Measurements from ENCODE around the gene RBSN.

Gene RBSN

DNA sequence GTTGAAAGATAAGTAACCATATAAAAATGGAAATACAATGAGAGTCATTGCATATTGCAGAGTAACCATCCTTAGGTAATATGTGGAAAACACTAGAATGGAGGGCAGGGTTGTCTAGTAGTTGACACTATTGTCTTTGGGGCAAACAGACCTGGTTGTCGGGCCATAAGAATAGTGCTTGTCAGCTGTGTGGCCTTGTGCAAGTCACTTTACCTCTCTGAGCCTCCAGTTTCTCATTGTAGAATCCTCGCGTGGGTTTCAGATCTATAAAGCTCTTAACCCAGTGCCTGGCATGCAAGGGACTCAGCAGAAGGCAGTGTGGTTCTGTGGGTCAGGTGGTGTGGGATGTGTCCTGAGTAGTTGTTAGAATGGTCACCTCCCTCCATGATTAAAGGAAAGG lies 65.8 kb downstream of the RBSN start:
- 100% methylated on average over 1 of the region's 3 CpGs for WGBS (ENCODE audit: insufficient coverage)
- DNase-seq: no peak
- no peak overlapping the region for H3K27ac ChIP-seq (ENCODE audit: insufficient read depth in 1 of 2, low read depth in 1 of 2, low read length in 2 of 2, poor library complexity in 1 of 2, severe bottlenecking in 2 of 2)
- ChIA-PET CTCF (interaction anchor here (0.6 to 1.6 kb wide), 2 partner anchors 38 to 107 kb away, joined by 3 to 4 read pairs; no protein-coding TSS in a partner anchor), POLR2A (no interaction called here)
- peaks cover 29 to 87% (median 69%) of the 10 kb centered on the region in 4 experiments for H3K36me3 ChIP-seq (ENCODE audit: control insufficient read depth in 4 of 4, insufficient read depth in 4 of 4, low read length in 3 of 4)
- H3K4me3 ChIP-seq (ENCODE audit: control insufficient read depth in 1 of 7, extremely low read depth in 1 of 7, insufficient read depth in 4 of 7, low read depth in 2 of 7, low read length in 6 of 7): no peak overlapping the region
- H3K4me1 ChIP-seq (ENCODE audit: control extremely low read depth in 1 of 4, control insufficient read depth in 4 of 4, insufficient read depth in 4 of 4, low read length in 3 of 4): no peaks in the 10 kb centered on the region
- no peaks in the 10 kb centered on the region for H3K27me3 ChIP-seq (replicated peaks in 2 of 5; ENCODE audit: control insufficient read depth in 4 of 5, insufficient read depth in 5 of 5, low read length in 4 of 5)
- no peaks in the 10 kb centered on the region for H3K9me3 ChIP-seq (ENCODE audit: control extremely low read depth in 1 of 5, control insufficient read depth in 4 of 5, insufficient read depth in 2 of 5, low read depth in 1 of 5, low read length in 4 of 5)

DNA sequence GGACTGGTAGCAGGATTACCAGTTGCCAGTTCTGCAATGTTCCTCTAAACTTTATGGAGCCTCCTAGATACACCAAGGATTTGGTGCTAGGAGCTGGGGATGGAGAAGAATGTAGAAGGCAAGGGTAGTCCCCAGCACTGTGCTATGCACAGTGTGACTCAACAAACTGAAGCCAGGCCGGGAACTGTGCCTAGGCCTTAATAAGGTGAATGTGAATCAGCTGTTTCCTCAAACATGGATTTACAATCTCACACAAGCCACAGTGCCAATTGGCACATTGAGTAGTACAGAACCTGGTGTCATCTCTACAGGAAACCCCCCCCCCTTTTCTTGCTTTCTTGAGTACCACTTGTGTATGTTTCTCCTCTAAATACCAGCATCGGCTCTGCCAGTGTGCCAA lies 66.3 kb downstream of the RBSN start:
- ChIA-PET CTCF (interaction anchor here (0.6 to 1.6 kb wide), 2 partner anchors 38 to 106 kb away, joined by 3 to 4 read pairs; no protein-coding TSS in a partner anchor), POLR2A (no interaction called here)
- 71% methylated on average over 1 of the region's 2 CpGs for WGBS (ENCODE audit: insufficient coverage)
- no peaks in the 10 kb centered on the region for H3K9me3 ChIP-seq (ENCODE audit: control extremely low read depth in 1 of 5, control insufficient read depth in 4 of 5, insufficient read depth in 2 of 5, low read depth in 1 of 5, low read length in 4 of 5)
- H3K36me3 ChIP-seq (ENCODE audit: control insufficient read depth in 4 of 4, insufficient read depth in 4 of 4, low read length in 3 of 4): peaks cover 29 to 85% (median 68%) of the 10 kb centered on the region in 4 experiments
- no peak for DNase-seq
- H3K27ac ChIP-seq (ENCODE audit: insufficient read depth in 1 of 2, low read depth in 1 of 2, low read length in 2 of 2, poor library complexity in 1 of 2, severe bottlenecking in 2 of 2): no peak overlapping the region
- no peak overlapping the region for H3K4me3 ChIP-seq (ENCODE audit: control insufficient read depth in 1 of 7, extremely low read depth in 1 of 7, insufficient read depth in 4 of 7, low read depth in 2 of 7, low read length in 6 of 7)
- no peaks in the 10 kb centered on the region for H3K4me1 ChIP-seq (ENCODE audit: control extremely low read depth in 1 of 4, control insufficient read depth in 4 of 4, insufficient read depth in 4 of 4, low read length in 3 of 4)
- H3K27me3 ChIP-seq (replicated peaks in 2 of 5; ENCODE audit: control insufficient read depth in 4 of 5, insufficient read depth in 5 of 5, low read length in 4 of 5): no peaks in the 10 kb centered on the region

DNA sequence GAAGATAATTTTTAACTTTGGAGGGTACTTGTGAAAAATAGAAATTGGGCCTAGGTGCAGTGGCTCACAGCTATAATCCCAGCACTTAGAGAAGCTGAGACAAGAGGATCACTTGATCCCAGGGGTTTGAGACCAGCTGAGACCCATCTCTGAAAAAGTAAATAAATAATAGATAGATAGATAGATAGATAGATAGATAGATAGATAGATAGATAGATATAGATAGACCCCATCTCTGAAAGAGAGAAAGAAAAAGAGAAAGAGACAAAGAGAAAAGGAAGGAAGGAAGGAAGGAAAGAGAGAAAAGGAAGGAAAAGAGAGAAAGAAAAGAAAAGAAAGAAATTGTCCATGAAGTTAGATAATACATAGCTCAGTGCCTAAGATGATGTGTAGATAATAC lies 69.3 kb downstream of the RBSN start:
- ChIA-PET POLR2A (no interaction called here), CTCF (interaction anchor here (1.0 kb wide), 1 partner anchor 23 kb away, joined by 3 read pairs; no protein-coding TSS in a partner anchor)
- H3K36me3 ChIP-seq (ENCODE audit: control insufficient read depth in 4 of 4, insufficient read depth in 4 of 4, low read length in 3 of 4): peaks cover 39 to 89% (median 73%) of the 10 kb centered on the region in 4 experiments

GRCh38 chr3:15023719-15024118 lies 75.2 kb downstream of the RBSN start:
- no peak overlapping the region for H3K27ac ChIP-seq (ENCODE audit: insufficient read depth in 1 of 2, low read depth in 1 of 2, low read length in 2 of 2, poor library complexity in 1 of 2, severe bottlenecking in 2 of 2)
- no peak for DNase-seq
- ChIA-PET POLR2A (no interaction called here), CTCF (interaction anchor here (1.7 to 2.1 kb wide), 2 partner anchors 13 to 24 kb away, joined by 5 to 9 read pairs; no protein-coding TSS in a partner anchor)
- H3K4me3 ChIP-seq (ENCODE audit: control insufficient read depth in 1 of 7, extremely low read depth in 1 of 7, insufficient read depth in 4 of 7, low read depth in 2 of 7, low read length in 6 of 7): no peak overlapping the region
- peaks cover 29 to 88% (median 68%) of the 10 kb centered on the region in 4 experiments for H3K36me3 ChIP-seq (ENCODE audit: control insufficient read depth in 4 of 4, insufficient read depth in 4 of 4, low read length in 3 of 4)
- no peaks in the 10 kb centered on the region for H3K9me3 ChIP-seq (ENCODE audit: control extremely low read depth in 1 of 5, control insufficient read depth in 4 of 5, insufficient read depth in 2 of 5, low read depth in 1 of 5, low read length in 4 of 5)
- no peaks in the 10 kb centered on the region for H3K4me1 ChIP-seq (ENCODE audit: control extremely low read depth in 1 of 4, control insufficient read depth in 4 of 4, insufficient read depth in 4 of 4, low read length in 3 of 4)
- no peaks in the 10 kb centered on the region for H3K27me3 ChIP-seq (replicated peaks in 2 of 5; ENCODE audit: control insufficient read depth in 4 of 5, insufficient read depth in 5 of 5, low read length in 4 of 5)
- WGBS (ENCODE audit: insufficient coverage): 100% methylated on average over 1 of the region's 2 CpGs

More for the DNA sequence above, 69.3 kb downstream of the RBSN start:
- Histone ChIP-seq H3K9me3 (ENCODE audit: control extremely low read depth in 1 of 5, control insufficient read depth in 4 of 5, insufficient read depth in 2 of 5, low read depth in 1 of 5, low read length in 4 of 5) (no peaks in the 10 kb centered on the region), H3K4me1 (ENCODE audit: control extremely low read depth in 1 of 4, control insufficient read depth in 4 of 4, insufficient read depth in 4 of 4, low read length in 3 of 4) (no peaks in the 10 kb centered on the region), H3K4me3 (ENCODE audit: control insufficient read depth in 1 of 7, extremely low read depth in 1 of 7, insufficient read depth in 4 of 7, low read depth in 2 of 7, low read length in 6 of 7) (no peak overlapping the region), H3K27me3 (replicated peaks in 2 of 5; ENCODE audit: control insufficient read depth in 4 of 5, insufficient read depth in 5 of 5, low read length in 4 of 5) (no peaks in the 10 kb centered on the region), H3K27ac (ENCODE audit: insufficient read depth in 1 of 2, low read depth in 1 of 2, low read length in 2 of 2, poor library complexity in 1 of 2, severe bottlenecking in 2 of 2) (no peak overlapping the region)
- no peak for DNase-seq

- WGBS (ENCODE audit: insufficient coverage): 100% methylated on average over 3 of the region's 5 CpGs
- Histone ChIP-seq H3K4me3 (ENCODE audit: control insufficient read depth in 1 of 7, extremely low read depth in 1 of 7, insufficient read depth in 4 of 7, low read depth in 2 of 7, low read length in 6 of 7) (no peak overlapping the region), H3K9me3 (ENCODE audit: control extremely low read depth in 1 of 5, control insufficient read depth in 4 of 5, insufficient read depth in 2 of 5, low read depth in 1 of 5, low read length in 4 of 5) (no peaks in the 10 kb centered on the region), H3K27me3 (replicated peaks in 2 of 5; ENCODE audit: control insufficient read depth in 4 of 5, insufficient read depth in 5 of 5, low read length in 4 of 5) (no peaks in the 10 kb centered on the region), H3K4me1 (ENCODE audit: control extremely low read depth in 1 of 4, control insufficient read depth in 4 of 4, insufficient read depth in 4 of 4, low read length in 3 of 4) (no peaks in the 10 kb centered on the region), H3K36me3 (ENCODE audit: control insufficient read depth in 4 of 4, insufficient read depth in 4 of 4, low read length in 3 of 4) (peaks cover 27 to 88% (median 64%) of the 10 kb centered on the region in 4 experiments), H3K27ac (ENCODE audit: insufficient read depth in 1 of 2, low read depth in 1 of 2, low read length in 2 of 2, poor library complexity in 1 of 2, severe bottlenecking in 2 of 2) (no peak overlapping the region)
- no peak for DNase-seq
- ChIA-PET POLR2A (no interaction called here), CTCF (interaction anchor here (1.7 to 2.1 kb wide), 2 partner anchors 14 to 25 kb away, joined by 5 to 9 read pairs; no protein-coding TSS in a partner anchor)
Observed at GRCh38 chr3:15023249-15023648, 75.7 kb downstream of the RBSN start.
